H1 (cell line): ENCODE results near the gene GPR137. TPM values are rescaled to one million over a fixed set of nuclear protein-coding genes. Genes with fewer than 3 reads are reported as not detected.

ENCODE experiments used
- ASH2L ChIP-seq: fragments of 200-600, 300-600 bp; sonication (generic); IDR thresholded peaks from one replicate; pipeline ENCODE4 v1.7.1; 2017; ENCODE audit warnings: low read length
- CEBPB ChIP-seq: IDR thresholded peaks from 2 replicates; pipeline ENCODE4 v1.6.1; 2012; ENCODE audit warnings: low read depth, low read length
- CTCF ChIP-seq, 3 experiments: IDR thresholded peaks; 1 replicate in 2 of 3; 2 replicates in 1 of 3; pipeline versions ENCODE4 v1.5.1 to v1.6.1; 2011; ENCODE audit warnings: low read length in 3 of 3, mild to moderate bottlenecking in 3 of 3, inconsistent platforms in 2 of 3, low read depth in 1 of 3, moderate library complexity in 1 of 3; ENCODE audit not compliant: insufficient read depth in 1 of 3; ENCODE audit errors: control extremely low read depth in 1 of 3
- EZH2 ChIP-seq: fragments of 200-600 bp; sonication (generic); IDR thresholded peaks from 2 replicates; pipeline ENCODE4 v1.7.1; 2012; ENCODE audit warnings: low read depth, mild to moderate bottlenecking, moderate library complexity, low read length, inconsistent platforms; ENCODE audit not compliant: severe bottlenecking
- KDM1A ChIP-seq: fragments of 200-600, 300-600 bp; sonication (generic); IDR thresholded peaks from 2 replicates; pipeline ENCODE4 v1.7.1; 2016; ENCODE audit warnings: mild to moderate bottlenecking, low read length, borderline replicate concordance
- KDM5A ChIP-seq: fragments of 200-600 bp; IDR thresholded peaks from 2 replicates; pipeline ENCODE4 v1.7.1; 2012; ENCODE audit warnings: mild to moderate bottlenecking, low read length, inconsistent platforms, mixed read lengths
- MAX ChIP-seq: IDR thresholded peaks from 2 replicates; pipeline ENCODE4 v1.6.1; 2012; ENCODE audit warnings: inconsistent platforms
- NANOG ChIP-seq: IDR thresholded peaks from 2 replicates; pipeline ENCODE4 v1.6.1; 2011; ENCODE audit warnings: low read length, low read depth, mild to moderate bottlenecking, inconsistent platforms; ENCODE audit not compliant: insufficient read depth, poor library complexity, severe bottlenecking
- POLR2AphosphoS5 ChIP-seq: IDR thresholded peaks from 2 replicates; pipeline ENCODE4 v1.6.1; 2011; ENCODE audit warnings: low read depth, low read length
- RAD21 ChIP-seq, 2 experiments: IDR thresholded peaks in 1 of 2; conservative IDR thresholded peaks in 1 of 2; 2 replicates each; pipeline ENCODE4 v1.6.1; 2011; ENCODE audit warnings: low read depth in 2 of 2, low read length in 2 of 2, improper control_type of control experiment in 1 of 2, inconsistent platforms in 1 of 2, mild to moderate bottlenecking in 1 of 2, moderate library complexity in 1 of 2
- SIN3A ChIP-seq, 2 experiments: IDR thresholded peaks in 1 of 2; conservative IDR thresholded peaks in 1 of 2; 2 replicates each; pipeline ENCODE4 v1.6.1; 2011 to 2012; ENCODE audit warnings: low read length in 2 of 2, improper control_type of control experiment in 1 of 2, low read depth in 1 of 2, mild to moderate bottlenecking in 1 of 2
- SP4 ChIP-seq: IDR thresholded peaks from 2 replicates; pipeline ENCODE4 v1.6.1; 2012; ENCODE audit warnings: low read length, inconsistent platforms
- TAF1 ChIP-seq: IDR thresholded peaks from 2 replicates; pipeline ENCODE4 v1.6.1; 2011; ENCODE audit warnings: mild to moderate bottlenecking, low read depth, low read length
- USF2 ChIP-seq: IDR thresholded peaks from 2 replicates; pipeline ENCODE4 v1.6.1; 2011; ENCODE audit warnings: low read length, improper control_type of control experiment
- polyA plus RNA-seq, 7 experiments: library from polyadenylated mRNA; depleted of rRNA in 3 of 7; stranded (reverse) in 5 of 7; unstranded in 2 of 7; fragments of >200 nt in 5 of 7; fragments of 200-250 nt in 2 of 7; gene quantifications; 1 replicate in 5 of 7; 2 replicates in 1 of 7; 4 replicates in 1 of 7; pipeline versions ENCODE4 v1.2.1 to v1.2.3, GENCODE V29; 2011 to 2013; ENCODE audit warnings: missing spikeins in 2 of 7, mixed read lengths in 2 of 7
- total RNA-seq: library from RNA; stranded (reverse); fragmentation: NEBNext Ultra II Directional; extraction: Animal tissue kit (Norgen Biotek cat#: 25700); gene quantifications from 2 replicates; pipeline ENCODE4 v1.2.1, GENCODE V29; 2021
- TF ChIP-seq, protein P1 (sequence below): IDR thresholded peaks from 2 replicates; pipeline ENCODE4 v1.6.1; 2012; ENCODE audit warnings: inconsistent platforms
- TF ChIP-seq, protein P2 (sequence below): IDR thresholded peaks from 2 replicates; pipeline ENCODE4 v1.6.1; 2012; ENCODE audit warnings: low read length, inconsistent platforms

Gene GPR137
- total and polyA plus RNA-seq, 2 of the 8 experiments (the other 6 are each of a cell fraction or from before 2014, with no cell fraction given) = 36.2 to 37.8 TPM

DNA sequence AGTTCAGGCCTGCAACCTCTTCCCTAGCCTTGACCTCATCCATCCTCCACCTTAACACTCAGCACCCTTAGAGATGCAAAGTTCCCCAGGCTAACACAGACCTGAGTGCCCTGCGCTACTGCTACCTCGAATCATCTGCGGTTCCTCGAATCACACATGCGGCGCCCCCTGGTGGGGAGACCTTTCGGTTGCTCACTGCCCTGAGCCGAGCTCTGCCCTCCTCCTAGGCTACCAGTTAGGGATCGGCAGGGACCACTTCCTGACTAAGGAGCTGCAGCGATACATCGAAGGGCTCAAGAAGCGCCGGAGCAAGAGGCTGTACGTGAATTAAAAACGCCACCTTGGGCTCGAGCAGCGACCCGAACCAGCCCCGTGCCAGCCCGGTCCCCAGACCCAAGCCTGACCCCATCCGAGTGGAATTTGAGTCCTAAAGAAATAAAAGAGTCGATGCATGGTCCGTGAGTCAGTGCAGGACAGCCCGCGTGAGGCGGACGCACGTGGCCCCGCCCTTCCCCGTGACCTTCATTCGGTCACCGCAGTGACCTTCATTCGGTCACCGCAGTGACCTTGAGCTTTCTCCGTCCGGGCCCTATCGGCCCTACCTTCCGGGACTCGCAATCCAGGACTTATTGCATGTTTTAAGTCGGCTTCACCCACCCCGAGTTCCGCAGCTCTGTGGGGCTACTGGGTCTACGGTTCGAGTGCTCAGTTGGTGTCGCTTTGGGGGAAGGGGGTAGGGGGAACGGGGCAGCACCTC lies 18.8 kb downstream of the GPR137 start (continued):
- peak in 2 of 3 experiments; percentile 83 to 95; a peak in 3 of 4 replicates for TF ChIP-seq CTCF (IDR thresholded peaks at IDR 0.05; ENCODE audit: control extremely low read depth in 1 of 3, insufficient read depth in 1 of 3, low read depth in 1 of 3, low read length in 3 of 3)
- no peak for TF ChIP-seq CEBPB
- TF ChIP-seq, protein P1, sequence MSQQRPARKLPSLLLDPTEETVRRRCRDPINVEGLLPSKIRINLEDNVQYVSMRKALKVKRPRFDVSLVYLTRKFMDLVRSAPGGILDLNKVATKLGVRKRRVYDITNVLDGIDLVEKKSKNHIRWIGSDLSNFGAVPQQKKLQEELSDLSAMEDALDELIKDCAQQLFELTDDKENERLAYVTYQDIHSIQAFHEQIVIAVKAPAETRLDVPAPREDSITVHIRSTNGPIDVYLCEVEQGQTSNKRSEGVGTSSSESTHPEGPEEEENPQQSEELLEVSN = 0 out of 2 replicates have a peak, but pooled peaks have one; percentile 48
- peak; percentile 80 for TF ChIP-seq POLR2AphosphoS5
- peak; percentile 73 for TF ChIP-seq ASH2L
- TF ChIP-seq KDM5A = no peak
- TF ChIP-seq USF2 = peak; percentile 37; the same call in 1 of the 2 replicates
- TF ChIP-seq RAD21 (IDR thresholded peaks at IDR 0.05 in 1 of 2, conservative IDR thresholded peaks at IDR 0.05 in 1 of 2; ENCODE audit: low read depth in 2 of 2, low read length in 2 of 2) = peak; percentile 54 to 69
- peak; percentile 39; the same call in 1 of the 2 replicates for TF ChIP-seq SP4
- TF ChIP-seq NANOG = peak; percentile 35
- peak; percentile 81 for TF ChIP-seq MAX
- TF ChIP-seq EZH2 = no peak
- TF ChIP-seq, protein P2, sequence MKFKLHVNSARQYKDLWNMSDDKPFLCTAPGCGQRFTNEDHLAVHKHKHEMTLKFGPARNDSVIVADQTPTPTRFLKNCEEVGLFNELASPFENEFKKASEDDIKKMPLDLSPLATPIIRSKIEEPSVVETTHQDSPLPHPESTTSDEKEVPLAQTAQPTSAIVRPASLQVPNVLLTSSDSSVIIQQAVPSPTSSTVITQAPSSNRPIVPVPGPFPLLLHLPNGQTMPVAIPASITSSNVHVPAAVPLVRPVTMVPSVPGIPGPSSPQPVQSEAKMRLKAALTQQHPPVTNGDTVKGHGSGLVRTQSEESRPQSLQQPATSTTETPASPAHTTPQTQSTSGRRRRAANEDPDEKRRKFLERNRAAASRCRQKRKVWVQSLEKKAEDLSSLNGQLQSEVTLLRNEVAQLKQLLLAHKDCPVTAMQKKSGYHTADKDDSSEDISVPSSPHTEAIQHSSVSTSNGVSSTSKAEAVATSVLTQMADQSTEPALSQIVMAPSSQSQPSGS = 0 out of 2 replicates have a peak, but pooled peaks have one; percentile 39
- peak; percentile 51; the same call in 1 of the 2 replicates for TF ChIP-seq TAF1
- peak; percentile 58 to 80; a peak in 1 of 4 replicates for TF ChIP-seq SIN3A (conservative IDR thresholded peaks at IDR 0.05 in 1 of 2, IDR thresholded peaks at IDR 0.05 in 1 of 2; ENCODE audit: low read depth in 1 of 2, low read length in 2 of 2)
- TF ChIP-seq KDM1A = peak; percentile 31; the same call in 1 of the 2 replicates
